Vagina (tissue), 2 donors: Measurements from ENCODE around the gene PROS1.

ENCODE experiments used
- CTCF ChIP-seq, 3 experiments: fragments of 450-650 bp in 2 of 3; fragments of 200-600 bp in 1 of 3; sonication (generic) in 1 of 3; IDR thresholded peaks; one replicate each; pipeline ENCODE4 v1.5.1; 2017 to 2019; ENCODE audit warnings: antibody characterized with exemption in 3 of 3, mild to moderate bottlenecking in 2 of 3, moderate library complexity in 2 of 3
- POLR2A ChIP-seq, 2 donors: fragments of 450-650 bp; IDR thresholded peaks; one replicate each; pipeline ENCODE4 v1.6.1; 2017; ENCODE audit warnings: antibody characterized with exemption in 2 of 2, mild to moderate bottlenecking in 2 of 2, moderate library complexity in 2 of 2
- POLR2AphosphoS5 ChIP-seq, 2 donors: sonication (generic); formaldehyde crosslinking; IDR thresholded peaks; one replicate each; pipeline ENCODE4 v1.9.0; 2017; ENCODE audit warnings: antibody characterized with exemption in 2 of 2, mild to moderate bottlenecking in 2 of 2, low read depth in 1 of 2; ENCODE audit not compliant: insufficient read depth in 1 of 2

- TF ChIP-seq CTCF (IDR thresholded peaks at IDR 0.05) (no peak), POLR2A (IDR thresholded peaks at IDR 0.05) (no peak), POLR2AphosphoS5 (IDR thresholded peaks at IDR 0.05; ENCODE audit: insufficient read depth in 1 of 2, low read depth in 1 of 2) (no peak)
Observed at GRCh38 chr3:94009608-94010007, 35.9 kb upstream of the PROS1 start.
